GM19324 (cell line): ENCODE measurements around the gene EPN2.

Source experiments
- ATAC-seq: cut with Tn5 transposase; IDR thresholded peaks from one replicate; pipeline ENCODE4 v1.9.1; 2021; ENCODE audit warnings: mild to moderate bottlenecking, moderate library complexity; ENCODE audit not compliant: unreplicated experiment, low FRiP score

EPN2 gene

GRCh38 chr17:19376811-19377210 is 139.6 kb downstream of the EPN2 start:
- ATAC-seq: no peak

- ATAC-seq: peak; percentile 95
Measured at GRCh38 chr17:19377602-19378415, 140.6 kb downstream of the EPN2 start.

- ATAC-seq: peak; percentile 2
Measured at GRCh38 chr17:19378416-19379360, 141.5 kb downstream of the EPN2 start, which contains the start of gene MAPK7. Gene MAPK7 (plus strand): TSS chr17:19378498. CDS start chr17:19378901, 403 bp downstream.

- no peak for ATAC-seq
Measured at GRCh38 chr17:19379361-19380065, 142.3 kb downstream of the EPN2 start.

DNA sequence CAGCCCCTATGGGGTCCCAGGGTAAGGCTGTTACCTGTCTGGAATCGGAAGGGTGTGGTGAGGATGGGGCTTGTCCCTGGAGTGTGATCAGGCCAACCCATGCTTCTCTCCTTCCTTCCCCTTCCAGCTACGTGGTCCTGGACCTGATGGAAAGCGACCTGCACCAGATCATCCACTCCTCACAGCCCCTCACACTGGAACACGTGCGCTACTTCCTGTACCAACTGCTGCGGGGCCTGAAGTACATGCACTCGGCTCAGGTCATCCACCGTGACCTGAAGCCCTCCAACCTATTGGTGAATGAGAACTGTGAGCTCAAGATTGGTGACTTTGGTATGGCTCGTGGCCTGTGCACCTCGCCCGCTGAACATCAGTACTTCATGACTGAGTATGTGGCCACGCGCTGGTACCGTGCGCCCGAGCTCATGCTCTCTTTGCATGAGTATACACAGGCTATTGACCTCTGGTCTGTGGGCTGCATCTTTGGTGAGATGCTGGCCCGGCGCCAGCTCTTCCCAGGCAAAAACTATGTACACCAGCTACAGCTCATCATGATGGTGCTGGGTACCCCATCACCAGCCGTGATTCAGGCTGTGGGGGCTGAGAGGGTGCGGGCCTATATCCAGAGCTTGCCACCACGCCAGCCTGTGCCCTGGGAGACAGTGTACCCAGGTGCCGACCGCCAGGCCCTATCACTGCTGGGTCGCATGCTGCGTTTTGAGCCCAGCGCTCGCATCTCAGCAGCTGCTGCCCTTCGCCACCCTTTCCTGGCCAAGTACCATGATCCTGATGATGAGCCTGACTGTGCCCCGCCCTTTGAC is 143.5 kb downstream of the EPN2 start:
- no peak for ATAC-seq

DNA sequence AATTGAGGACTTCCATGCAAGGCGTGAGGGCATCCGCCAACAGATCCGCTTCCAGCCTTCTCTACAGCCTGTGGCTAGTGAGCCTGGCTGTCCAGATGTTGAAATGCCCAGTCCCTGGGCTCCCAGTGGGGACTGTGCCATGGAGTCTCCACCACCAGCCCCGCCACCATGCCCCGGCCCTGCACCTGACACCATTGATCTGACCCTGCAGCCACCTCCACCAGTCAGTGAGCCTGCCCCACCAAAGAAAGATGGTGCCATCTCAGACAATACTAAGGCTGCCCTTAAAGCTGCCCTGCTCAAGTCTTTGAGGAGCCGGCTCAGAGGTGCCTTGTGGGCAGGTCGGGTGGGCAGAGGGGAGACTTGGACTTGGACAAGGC is 144.2 kb downstream of the EPN2 start:
- ATAC-seq: no peak

DNA sequence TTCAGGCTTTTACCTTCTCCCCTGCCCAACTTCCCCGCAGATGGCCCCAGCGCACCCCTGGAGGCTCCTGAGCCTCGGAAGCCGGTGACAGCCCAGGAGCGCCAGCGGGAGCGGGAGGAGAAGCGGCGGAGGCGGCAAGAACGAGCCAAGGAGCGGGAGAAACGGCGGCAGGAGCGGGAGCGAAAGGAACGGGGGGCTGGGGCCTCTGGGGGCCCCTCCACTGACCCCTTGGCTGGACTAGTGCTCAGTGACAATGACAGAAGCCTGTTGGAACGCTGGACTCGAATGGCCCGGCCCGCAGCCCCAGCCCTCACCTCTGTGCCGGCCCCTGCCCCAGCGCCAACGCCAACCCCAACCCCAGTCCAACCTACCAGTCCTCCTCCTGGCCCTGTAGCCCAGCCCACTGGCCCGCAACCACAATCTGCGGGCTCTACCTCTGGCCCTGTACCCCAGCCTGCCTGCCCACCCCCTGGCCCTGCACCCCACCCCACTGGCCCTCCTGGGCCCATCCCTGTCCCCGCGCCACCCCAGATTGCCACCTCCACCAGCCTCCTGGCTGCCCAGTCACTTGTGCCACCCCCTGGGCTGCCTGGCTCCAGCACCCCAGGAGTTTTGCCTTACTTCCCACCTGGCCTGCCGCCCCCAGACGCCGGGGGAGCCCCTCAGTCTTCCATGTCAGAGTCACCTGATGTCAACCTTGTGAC is 144.7 kb downstream of the EPN2 start:
- no peak for ATAC-seq

DNA sequence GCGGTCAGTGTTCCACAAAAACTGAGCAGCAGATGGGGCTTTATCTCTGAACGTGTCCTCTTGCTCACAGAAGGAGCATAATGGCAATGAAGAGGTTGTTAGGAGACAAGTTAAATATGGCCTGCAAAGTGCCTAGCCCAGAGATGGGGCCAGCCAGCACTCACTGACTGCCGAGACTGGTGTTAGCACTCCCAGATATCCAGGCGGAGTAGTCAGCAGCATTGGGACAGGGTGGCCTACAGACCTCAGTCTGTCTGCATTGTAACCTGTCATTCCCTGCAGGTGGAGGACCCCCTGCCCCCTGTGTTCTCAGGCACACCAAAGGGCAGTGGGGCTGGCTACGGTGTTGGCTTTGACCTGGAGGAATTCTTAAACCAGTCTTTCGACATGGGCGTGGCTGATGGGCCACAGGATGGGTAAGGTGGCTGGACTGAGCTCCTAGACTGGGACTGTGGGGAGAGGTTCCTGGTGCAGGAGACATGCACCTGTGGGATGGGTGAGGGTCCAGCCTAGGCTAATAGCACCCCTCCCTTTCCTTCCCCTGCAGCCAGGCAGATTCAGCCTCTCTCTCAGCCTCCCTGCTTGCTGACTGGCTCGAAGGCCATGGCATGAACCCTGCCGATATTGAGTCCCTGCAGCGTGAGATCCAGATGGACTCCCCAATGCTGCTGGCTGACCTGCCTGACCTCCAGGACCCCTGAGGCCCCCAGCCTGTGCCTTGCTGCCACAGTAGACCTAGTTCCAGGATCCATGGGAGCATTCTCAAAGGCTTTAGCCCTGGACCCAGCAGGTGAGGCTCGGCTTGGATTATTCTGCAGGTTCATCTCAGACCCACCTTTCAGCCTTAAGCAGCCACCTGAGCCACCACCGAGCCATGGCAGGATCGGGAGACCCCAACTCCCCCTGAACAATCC is 145.6 kb downstream of the EPN2 start:
- no peak for ATAC-seq

DNA sequence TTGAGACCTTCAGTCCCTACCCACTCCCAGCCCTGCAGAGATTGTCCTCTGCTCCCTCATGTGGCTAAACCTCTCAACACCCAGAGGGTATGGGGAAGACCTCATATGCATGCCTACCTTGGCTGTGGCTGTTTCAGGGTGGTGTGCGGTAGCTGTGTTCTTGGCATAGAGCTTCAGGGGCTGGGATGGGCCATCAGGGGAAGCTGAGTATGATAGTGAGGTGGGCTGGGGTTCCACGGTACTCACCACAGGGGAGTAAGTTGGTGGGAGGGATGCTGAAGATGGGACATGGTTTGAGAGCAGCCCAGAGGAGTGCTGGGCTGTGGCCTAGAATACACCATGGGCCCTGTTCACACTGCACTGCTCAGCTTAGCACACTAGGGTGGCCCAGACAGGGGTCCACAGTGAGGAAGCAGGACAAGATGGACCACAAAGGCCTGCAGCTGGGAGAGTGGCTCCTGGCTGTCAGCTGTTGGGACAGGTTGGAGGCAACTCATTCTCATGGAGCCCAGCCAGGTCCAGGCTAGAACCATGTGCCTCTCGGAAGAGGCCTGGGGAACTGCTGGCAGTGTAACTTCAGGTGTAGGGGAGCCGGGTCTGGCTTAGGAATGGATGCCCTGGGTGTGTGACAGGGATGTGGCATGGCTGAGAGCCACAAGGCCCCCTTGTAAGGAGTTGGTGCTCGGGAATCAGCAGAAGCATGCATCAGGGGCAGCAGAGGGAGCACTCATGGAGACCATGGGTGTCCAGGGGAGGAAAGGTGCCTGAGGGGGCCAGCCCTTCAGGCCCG is 146.7 kb downstream of the EPN2 start:
- no peak for ATAC-seq

- no peak for ATAC-seq
Measured at GRCh38 chr17:19384723-19385391, 147.7 kb downstream of the EPN2 start.

- ATAC-seq: no peak
Measured at GRCh38 chr17:19385521-19385983, 148.4 kb downstream of the EPN2 start.
